Measurements from ENCODE around the gene MTIF3. TPM values are rescaled to one million over a fixed set of nuclear protein-coding genes. Genes with fewer than 3 reads are reported as not detected.

MTIF3 gene
- polyA plus RNA-seq, 1 of the 3 experiments (the other 2 are of a cell fraction), result 29.5 TPM

DNA sequence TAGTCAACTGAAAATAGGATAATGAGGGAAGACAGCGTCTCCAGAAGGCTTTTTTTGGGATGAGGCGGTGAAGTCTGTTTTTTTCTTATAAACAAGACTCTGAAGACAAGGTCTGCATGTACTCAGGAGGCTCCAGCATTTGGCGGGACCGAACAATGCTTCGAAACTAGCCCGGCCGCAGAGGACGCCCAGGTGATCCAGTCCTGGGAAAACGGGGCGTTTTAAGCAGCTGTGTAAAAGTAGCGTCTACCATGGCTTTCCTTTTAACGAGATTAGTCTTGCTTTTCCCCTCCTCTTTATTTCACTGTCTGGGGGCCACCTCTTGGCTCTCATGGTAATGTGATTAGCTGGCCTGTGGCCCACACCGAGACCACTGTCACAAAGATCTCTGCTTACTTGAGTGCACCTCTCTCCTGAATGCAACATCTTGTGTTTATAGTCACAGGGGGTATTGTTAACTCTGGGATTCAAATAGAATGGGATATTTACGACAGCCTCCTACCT, 55.3 kb downstream of the MTIF3 start:
- Histone ChIP-seq H3K27ac (ENCODE audit: low read depth in 2 of 2, low read length in 1 of 2) (no peak overlapping the region), H3K9me2 (no peaks in the 10 kb centered on the region), H3F3A (replicated peaks; ENCODE audit: insufficient read depth) (no peaks in the 10 kb centered on the region), H2AFZ (ENCODE audit: low read depth) (no peak overlapping the region), H3K9ac (no peak overlapping the region), H3K79me2 (ENCODE audit: insufficient read depth) (no peaks in the 10 kb centered on the region), H3K4me1 (ENCODE audit: control insufficient read depth in 1 of 2, insufficient read depth in 2 of 2, low read depth in 1 of 2, low read length in 1 of 2) (no peaks in the 10 kb centered on the region; a peak in 1 of 4 replicates), H3K36me3 (replicated peaks in 1 of 2; ENCODE audit: control insufficient read depth in 1 of 2, insufficient read depth in 2 of 2, low read length in 1 of 2) (no peaks in the 10 kb centered on the region), H4K20me1 (ENCODE audit: insufficient read depth) (no peaks in the 10 kb centered on the region), H3K4me3 (ENCODE audit: low read depth in 2 of 2, low read length in 1 of 2) (no peak overlapping the region), H3K9me3 (no peaks in the 10 kb centered on the region), H3K27me3 (ENCODE audit: insufficient read depth) (peaks cover 34% of the 10 kb centered on the region; the same call in 1 of the 2 replicates), H3K4me2 (no peak overlapping the region)
- DNase-seq, result no peak
- POLR2A ChIA-PET, result no interaction called here
- WGBS (ENCODE audit: low lambda C conversion rate), result 16% methylated on average over 11 of the region's 14 CpGs
- CTCF ChIA-PET, result interaction anchor here (1.2 to 4.0 kb wide), 3 partner anchors 11 to 432 kb away, joined by 6 to 12 read pairs (median 7); no protein-coding TSS in a partner anchor
- TF ChIP-seq RFX5 (IDR thresholded peaks at IDR 0.05; ENCODE audit: low read length), result no peak
- TF ChIP-seq MXI1 (IDR thresholded peaks at IDR 0.05; ENCODE audit: low read depth, low read length), result no peak
- no peak for TF ChIP-seq IRF3 (IDR thresholded peaks at IDR 0.05; ENCODE audit: low read depth, low read length)
- TF ChIP-seq GABPA (IDR thresholded peaks at IDR 0.05; ENCODE audit: low read depth), result no peak
- no peak for TF ChIP-seq SIN3A (IDR thresholded peaks at IDR 0.05; ENCODE audit: borderline replicate concordance, low read depth, low read length)
- no peak for TF ChIP-seq RCOR1 (IDR thresholded peaks at IDR 0.05; ENCODE audit: low read length)

DNA sequence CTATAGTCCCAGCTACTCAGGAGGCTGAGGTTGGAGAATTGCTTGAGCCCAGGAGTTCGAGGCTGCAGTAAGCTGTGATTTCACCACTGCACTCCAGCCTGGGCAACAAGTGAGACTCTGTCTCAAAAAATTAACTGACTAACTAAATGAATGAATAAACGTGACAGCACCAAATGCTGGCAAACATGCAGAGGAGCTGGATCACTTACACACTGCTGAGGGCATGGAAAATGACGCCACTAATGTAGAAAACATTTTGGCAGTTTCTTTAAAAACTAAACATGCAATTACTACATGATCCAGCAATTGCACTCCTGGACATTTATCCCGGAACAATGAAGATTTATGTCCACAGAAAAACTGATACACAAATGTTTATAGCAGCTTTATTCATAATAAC, 57.3 kb downstream of the MTIF3 start:
- H3F3A ChIP-seq (replicated peaks; ENCODE audit: insufficient read depth), result no peaks in the 10 kb centered on the region
- H2AFZ ChIP-seq (ENCODE audit: low read depth), result no peak overlapping the region
- ChIA-PET POLR2A (no interaction called here), CTCF (interaction anchor here (1.0 to 1.6 kb wide), 3 partner anchors 13 to 408 kb away, joined by 3 to 4 read pairs (median 3); no protein-coding TSS in a partner anchor)
- no peaks in the 10 kb centered on the region for H3K9me2 ChIP-seq
- no peaks in the 10 kb centered on the region; a peak in 1 of 4 replicates for H3K4me1 ChIP-seq (ENCODE audit: control insufficient read depth in 1 of 2, insufficient read depth in 2 of 2, low read depth in 1 of 2, low read length in 1 of 2)
- H4K20me1 ChIP-seq (ENCODE audit: insufficient read depth), result no peaks in the 10 kb centered on the region
- no peak overlapping the region for H3K27ac ChIP-seq (ENCODE audit: low read depth in 2 of 2, low read length in 1 of 2)
- no peaks in the 10 kb centered on the region for H3K9me3 ChIP-seq
- 5% methylated on average over 4 of the region's 4 CpGs for WGBS (ENCODE audit: low lambda C conversion rate)
- H3K4me2 ChIP-seq, result no peak overlapping the region
- DNase-seq, result no peak
- no peak overlapping the region for H3K4me3 ChIP-seq (ENCODE audit: low read depth in 2 of 2, low read length in 1 of 2)
- H3K36me3 ChIP-seq (replicated peaks in 1 of 2; ENCODE audit: control insufficient read depth in 1 of 2, insufficient read depth in 2 of 2, low read length in 1 of 2), result no peaks in the 10 kb centered on the region
- H3K9ac ChIP-seq, result no peak overlapping the region
- peaks cover 21% of the 10 kb centered on the region; the same call in 1 of the 2 replicates for H3K27me3 ChIP-seq (ENCODE audit: insufficient read depth)
- H3K79me2 ChIP-seq (ENCODE audit: insufficient read depth), result no peaks in the 10 kb centered on the region
- TF ChIP-seq RFX5 (IDR thresholded peaks at IDR 0.05; ENCODE audit: low read length), result no peak
- TF ChIP-seq RCOR1 (IDR thresholded peaks at IDR 0.05; ENCODE audit: low read length), result no peak
- no peak for TF ChIP-seq FOSL2 (IDR thresholded peaks at IDR 0.05; ENCODE audit: borderline replicate concordance, low read depth)
- TF ChIP-seq TAF1 (IDR thresholded peaks at IDR 0.05; ENCODE audit: borderline replicate concordance, low read depth, low read length), result no peak
- TF ChIP-seq MAX (IDR thresholded peaks at IDR 0.05; ENCODE audit: low read depth), result no peak
- TF ChIP-seq TEAD4 (IDR thresholded peaks at IDR 0.05; ENCODE audit: borderline replicate concordance, insufficient read depth), result no peak
- TF ChIP-seq EP300 (IDR thresholded peaks at IDR 0.05; ENCODE audit: borderline replicate concordance in 1 of 2, low read depth in 1 of 2, low read length in 1 of 2), result no peak
- no peak for TF ChIP-seq JUND (IDR thresholded peaks at IDR 0.05)
- TF ChIP-seq PBX3 (IDR thresholded peaks at IDR 0.05), result no peak
- no peak for TF ChIP-seq MXI1 (IDR thresholded peaks at IDR 0.05; ENCODE audit: low read depth, low read length)
- no peak for TF ChIP-seq SMC3 (IDR thresholded peaks at IDR 0.05; ENCODE audit: low read depth, low read length)
- TF ChIP-seq POLR2AphosphoS5 (IDR thresholded peaks at IDR 0.05; ENCODE audit: low read depth, low read length), result no peak
- TF ChIP-seq, protein P1, sequence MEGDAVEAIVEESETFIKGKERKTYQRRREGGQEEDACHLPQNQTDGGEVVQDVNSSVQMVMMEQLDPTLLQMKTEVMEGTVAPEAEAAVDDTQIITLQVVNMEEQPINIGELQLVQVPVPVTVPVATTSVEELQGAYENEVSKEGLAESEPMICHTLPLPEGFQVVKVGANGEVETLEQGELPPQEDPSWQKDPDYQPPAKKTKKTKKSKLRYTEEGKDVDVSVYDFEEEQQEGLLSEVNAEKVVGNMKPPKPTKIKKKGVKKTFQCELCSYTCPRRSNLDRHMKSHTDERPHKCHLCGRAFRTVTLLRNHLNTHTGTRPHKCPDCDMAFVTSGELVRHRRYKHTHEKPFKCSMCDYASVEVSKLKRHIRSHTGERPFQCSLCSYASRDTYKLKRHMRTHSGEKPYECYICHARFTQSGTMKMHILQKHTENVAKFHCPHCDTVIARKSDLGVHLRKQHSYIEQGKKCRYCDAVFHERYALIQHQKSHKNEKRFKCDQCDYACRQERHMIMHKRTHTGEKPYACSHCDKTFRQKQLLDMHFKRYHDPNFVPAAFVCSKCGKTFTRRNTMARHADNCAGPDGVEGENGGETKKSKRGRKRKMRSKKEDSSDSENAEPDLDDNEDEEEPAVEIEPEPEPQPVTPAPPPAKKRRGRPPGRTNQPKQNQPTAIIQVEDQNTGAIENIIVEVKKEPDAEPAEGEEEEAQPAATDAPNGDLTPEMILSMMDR (IDR thresholded peaks at IDR 0.05), result no peak
- no peak for TF ChIP-seq YY1 (IDR thresholded peaks at IDR 0.05; ENCODE audit: low read depth)
- no peak for TF ChIP-seq FOXJ3 (CRISPR knock-in tag; IDR thresholded peaks at IDR 0.05)
- TF ChIP-seq REST (IDR thresholded peaks at IDR 0.05; ENCODE audit: low read depth, low read length), result no peak
- no peak for TF ChIP-seq MEF2A (IDR thresholded peaks at IDR 0.05; ENCODE audit: borderline replicate concordance, low read depth)
